Islet precursor cell (in vitro differentiated cells): ENCODE results near the gene SLC25A39.
A peak's percentile ranks its signal among the peaks of the same experiment; 100 is the strongest.
"Not testable (repeated sequence)": the region's sequence is repeated elsewhere in the genome, so short reads cannot be mapped to it uniquely, and the experiment has no call there.

Source experiments
- DNase-seq: peaks from one replicate; pipeline ENCODE4 v3.0.0-alpha.2; 2018

The SLC25A39 gene, protein sequence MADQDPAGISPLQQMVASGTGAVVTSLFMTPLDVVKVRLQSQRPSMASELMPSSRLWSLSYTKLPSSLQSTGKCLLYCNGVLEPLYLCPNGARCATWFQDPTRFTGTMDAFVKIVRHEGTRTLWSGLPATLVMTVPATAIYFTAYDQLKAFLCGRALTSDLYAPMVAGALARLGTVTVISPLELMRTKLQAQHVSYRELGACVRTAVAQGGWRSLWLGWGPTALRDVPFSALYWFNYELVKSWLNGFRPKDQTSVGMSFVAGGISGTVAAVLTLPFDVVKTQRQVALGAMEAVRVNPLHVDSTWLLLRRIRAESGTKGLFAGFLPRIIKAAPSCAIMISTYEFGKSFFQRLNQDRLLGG

GRCh38 chr17:44324571-44325275 lies at the start of gene SLC25A39:
Gene SLC25A39 (minus strand): TSS chr17:44324823. CDS start chr17:44323562, 1,261 bp downstream.
- peak; percentile 98 for DNase-seq

- DNase-seq: no peak
These were observed 47.4 kb upstream of the SLC25A39 start for GRCh38 chr17:44372036-44372435.

DNA sequence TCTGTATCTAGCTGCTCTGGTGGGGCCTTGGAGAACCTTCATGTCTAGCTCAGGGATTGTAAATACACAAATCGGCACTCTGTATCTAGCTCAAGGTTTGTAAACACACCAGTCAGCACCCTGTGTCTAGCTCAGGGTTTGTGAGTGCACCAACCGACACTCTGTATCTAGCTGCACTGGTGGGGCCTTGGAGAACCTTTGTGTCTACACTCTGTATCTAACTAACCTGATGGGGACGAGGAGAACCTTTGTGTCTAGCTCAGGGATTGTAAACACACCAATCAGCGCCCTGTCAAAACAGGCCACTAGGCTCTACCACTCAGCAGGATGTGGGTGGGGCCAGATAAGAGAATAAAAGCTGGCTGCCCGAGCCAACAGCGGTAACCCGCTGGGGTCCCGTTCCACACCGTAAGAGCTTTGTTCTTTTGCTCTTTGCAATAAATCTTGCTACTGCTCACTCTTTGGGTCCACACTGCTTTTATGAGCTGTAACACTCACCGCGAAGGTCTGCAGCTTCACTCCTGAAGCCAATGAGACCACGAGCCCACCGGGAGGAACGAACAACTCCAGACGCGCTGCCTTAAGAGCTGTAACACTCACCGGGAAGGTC lies 44.9 kb upstream of the SLC25A39 start:
- not testable (repeated sequence) for DNase-seq

GRCh38 chr17:44368391-44369243 lies 44.0 kb upstream of the SLC25A39 start:
- DNase-seq: not testable (repeated sequence)

GRCh38 chr17:44367231-44367979 lies 42.8 kb upstream of the SLC25A39 start:
- DNase-seq: no peak

- peak; percentile 35 for DNase-seq
These were observed 40.4 kb upstream of the SLC25A39 start for GRCh38 chr17:44365051-44365450.

DNA sequence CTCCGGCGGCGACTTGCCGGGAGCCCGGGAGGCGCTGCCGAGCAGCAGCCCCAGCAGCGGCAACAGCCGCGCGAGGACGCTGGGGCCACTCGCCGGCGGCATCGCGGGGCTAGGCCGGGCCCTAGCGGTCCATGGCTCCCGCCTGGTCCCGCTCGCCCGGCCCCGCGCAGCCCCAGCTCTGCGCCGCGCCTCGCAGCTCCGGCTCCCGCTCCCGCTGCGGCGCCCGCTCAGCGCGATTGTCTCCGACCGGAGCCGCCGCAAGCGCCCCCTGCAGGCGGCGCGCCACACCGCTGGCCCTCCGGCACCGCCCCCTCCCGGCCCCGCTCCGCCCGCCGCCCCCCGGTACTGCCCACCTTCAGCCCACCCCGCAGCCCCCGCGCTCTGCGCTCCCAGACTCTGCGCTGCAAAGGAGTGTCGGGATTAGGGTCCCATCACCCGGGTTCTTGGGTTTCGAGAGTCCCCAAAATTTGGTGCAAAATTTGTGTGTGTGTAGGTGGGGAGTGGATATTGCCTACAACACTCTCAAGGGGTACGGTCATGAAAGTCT lies 39.1 kb upstream of the SLC25A39 start, which contains the start of gene FAM171A2:
TSS of gene FAM171A2 (minus strand) at position 241 of the 547 bp plus-strand sequence. CDS start at position 102, 139 bp downstream.
- peak; percentile 81 for DNase-seq

GRCh38 chr17:44362949-44363612 lies 38.5 kb upstream of the SLC25A39 start:
- peak; percentile 71 for DNase-seq

DNA sequence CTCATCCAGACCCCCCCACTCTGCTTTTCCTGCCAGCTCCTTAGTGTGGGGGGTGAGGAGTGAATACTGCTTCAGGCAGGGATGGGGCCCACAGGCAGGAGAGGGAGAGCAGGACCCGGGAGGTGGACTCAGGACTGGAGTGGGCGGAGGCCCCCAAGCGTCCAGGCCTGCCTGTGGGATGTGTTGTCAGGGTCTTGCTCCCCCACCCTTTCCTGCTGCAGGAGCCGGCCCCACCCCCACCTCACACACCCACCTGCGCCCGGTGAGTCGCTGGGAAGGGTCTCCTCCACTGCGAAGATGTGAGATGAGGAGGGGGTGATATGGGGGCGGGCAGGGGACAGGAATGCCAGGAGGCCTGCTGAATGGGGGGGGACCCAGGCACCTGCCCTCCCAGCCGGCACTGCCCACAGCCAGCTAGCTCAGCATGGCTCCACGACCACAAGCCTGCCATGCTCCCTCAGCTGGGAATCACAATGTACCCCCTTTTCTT lies 37.9 kb upstream of the SLC25A39 start:
- no peak for DNase-seq

GRCh38 chr17:44361292-44362260 lies 37.0 kb upstream of the SLC25A39 start:
- DNase-seq: peak; percentile 43

GRCh38 chr17:44360826-44361225 lies 36.2 kb upstream of the SLC25A39 start:
- no peak for DNase-seq

- DNase-seq: no peak
These were observed 35.5 kb upstream of the SLC25A39 start for GRCh38 chr17:44360144-44360533.

GRCh38 chr17:44359458-44360143 lies 35.0 kb upstream of the SLC25A39 start:
- no peak for DNase-seq

GRCh38 chr17:44359006-44359405 lies 34.4 kb upstream of the SLC25A39 start:
- no peak for DNase-seq

GRCh38 chr17:44358066-44358465 lies 33.4 kb upstream of the SLC25A39 start:
- DNase-seq: no peak

- no peak for DNase-seq
These were observed 31.6 kb upstream of the SLC25A39 start for GRCh38 chr17:44356241-44356640.

DNA sequence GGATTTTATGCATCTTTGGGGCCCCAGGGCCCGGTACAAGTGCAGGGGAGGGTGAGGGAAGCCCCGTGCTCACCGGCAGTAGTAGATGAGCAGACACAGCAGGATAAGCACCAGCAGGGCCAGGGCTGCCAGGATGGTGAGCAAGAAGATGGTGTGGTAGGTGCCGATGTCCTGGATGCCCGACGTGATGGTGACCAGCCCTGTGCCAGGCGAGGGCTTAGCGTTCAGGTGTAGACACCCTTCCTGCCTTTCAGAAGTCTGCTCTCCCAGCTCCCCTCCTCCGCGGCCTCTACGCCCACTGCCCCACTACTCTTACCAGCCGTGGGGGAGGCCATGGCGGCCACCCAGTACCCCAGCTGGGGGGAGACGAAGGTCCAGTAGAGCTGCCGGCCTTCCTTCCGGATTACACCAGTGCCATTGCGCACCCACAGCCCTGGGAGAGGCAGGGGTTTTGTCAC lies 31.0 kb upstream of the SLC25A39 start:
- no peak for DNase-seq
